Measurements from ENCODE around the gene IL1RAP. TPM values are rescaled to one million over a fixed set of nuclear protein-coding genes. Genes with fewer than 3 reads are reported as not detected.
A peak's percentile ranks its signal among the peaks of the same experiment; 100 is the strongest.

Gene IL1RAP
- total RNA-seq, 1 experiment from 2014 or later = 22.5 TPM

DNA sequence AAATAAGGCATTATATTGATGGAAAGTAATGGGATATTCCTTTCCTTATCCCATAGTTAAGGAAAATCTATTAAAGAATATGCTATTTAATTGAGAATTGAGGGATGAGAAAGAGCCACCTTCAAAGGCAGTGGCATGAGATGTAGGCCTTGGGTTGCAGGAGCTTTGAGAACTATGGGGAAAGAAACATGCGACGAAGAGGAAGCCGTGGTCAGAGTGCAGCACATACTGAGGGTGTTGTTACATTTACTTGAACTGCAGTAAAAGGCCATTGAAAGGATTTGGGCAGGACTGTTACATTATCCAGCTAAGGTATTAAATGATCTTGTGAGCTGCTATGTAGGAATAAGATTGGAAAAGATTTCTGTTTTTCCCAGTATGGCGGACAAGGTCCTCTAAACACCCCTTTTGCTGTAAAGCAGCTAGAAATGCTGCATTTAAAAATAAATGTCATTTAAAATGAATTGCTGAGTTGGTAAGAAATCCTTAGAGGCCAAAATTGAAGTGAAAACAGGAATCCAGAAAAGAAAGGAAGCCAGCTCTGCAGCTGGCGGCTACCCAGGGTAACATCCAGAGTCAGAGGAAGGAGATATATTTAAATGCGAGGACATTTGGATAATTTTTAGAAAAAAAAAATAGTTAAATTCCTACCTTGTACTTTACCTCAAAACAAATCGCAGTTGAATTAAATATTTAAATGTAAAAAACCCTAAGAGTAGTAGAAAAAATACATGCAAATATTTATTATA, 61.7 kb downstream of the IL1RAP start:
- no peak for DNase-seq (ENCODE audit: low read depth)

DNA sequence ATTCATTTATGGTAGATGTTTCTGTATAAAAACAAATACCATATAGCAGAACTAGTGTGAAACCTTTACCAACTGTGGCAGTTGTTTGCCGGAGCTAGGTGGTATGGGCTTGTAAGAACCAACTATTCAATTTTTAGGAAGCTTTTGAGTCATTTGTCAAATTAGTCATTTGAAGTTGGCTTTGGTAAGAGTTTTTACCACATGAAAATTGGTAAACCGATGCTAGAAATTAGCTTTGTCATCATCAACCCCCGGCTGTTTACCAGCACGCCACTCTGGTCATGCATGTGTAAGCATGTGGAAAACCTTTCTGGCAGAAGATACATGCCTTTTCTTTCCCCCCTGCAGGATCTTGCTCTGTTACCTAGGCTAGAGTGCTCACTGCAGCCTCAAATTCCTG, 63.3 kb downstream of the IL1RAP start:
- DNase-seq (ENCODE audit: low read depth) = no peak

DNA sequence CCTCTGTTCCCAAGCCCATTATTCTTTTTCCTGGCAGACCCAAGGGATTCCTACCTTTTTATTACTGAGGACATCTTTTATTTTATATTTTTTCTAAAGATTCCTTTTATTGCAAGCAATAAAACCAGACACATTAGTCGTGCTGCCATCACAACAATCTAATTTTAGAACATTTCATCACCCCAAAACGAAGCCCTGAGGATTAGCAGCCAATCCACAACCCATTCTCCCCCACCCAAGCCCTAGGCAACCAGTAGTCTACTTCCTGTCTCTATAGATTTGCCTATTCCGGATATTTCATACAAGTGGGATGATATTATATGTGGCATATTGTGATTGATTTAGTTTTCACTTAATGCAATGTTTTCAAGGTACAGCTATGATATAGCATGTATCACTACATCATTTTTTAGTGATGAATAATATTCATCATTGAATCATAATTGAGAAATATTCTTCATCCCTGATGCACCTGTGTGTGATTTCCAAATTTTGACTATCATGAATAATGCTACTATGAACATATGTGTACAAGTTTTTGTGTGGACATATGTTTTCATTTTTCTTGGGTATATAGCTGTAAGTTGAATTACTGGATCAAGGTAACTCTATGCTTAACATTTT, 65.7 kb downstream of the IL1RAP start:
- DNase-seq (ENCODE audit: low read depth) = no peak

DNA sequence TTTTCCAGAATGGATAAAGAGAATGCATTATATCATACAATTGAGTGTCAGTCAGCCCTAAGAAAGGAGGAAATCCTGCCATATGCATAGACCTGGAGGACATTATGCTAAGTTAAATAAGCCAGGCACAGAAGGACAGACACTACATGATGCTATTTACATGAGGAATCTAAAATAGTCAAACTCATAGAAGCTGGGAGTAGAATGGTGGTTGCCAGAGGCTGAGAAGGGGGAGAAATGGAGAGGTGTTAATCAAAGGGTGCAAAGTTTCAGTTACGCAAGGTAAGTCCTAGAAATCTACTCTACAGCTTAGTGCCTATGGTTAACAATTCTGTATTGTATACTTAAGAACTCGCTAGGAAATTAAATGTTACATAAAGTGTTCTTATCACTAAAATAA, 66.5 kb downstream of the IL1RAP start:
- DNase-seq (ENCODE audit: low read depth) = no peak

DNA sequence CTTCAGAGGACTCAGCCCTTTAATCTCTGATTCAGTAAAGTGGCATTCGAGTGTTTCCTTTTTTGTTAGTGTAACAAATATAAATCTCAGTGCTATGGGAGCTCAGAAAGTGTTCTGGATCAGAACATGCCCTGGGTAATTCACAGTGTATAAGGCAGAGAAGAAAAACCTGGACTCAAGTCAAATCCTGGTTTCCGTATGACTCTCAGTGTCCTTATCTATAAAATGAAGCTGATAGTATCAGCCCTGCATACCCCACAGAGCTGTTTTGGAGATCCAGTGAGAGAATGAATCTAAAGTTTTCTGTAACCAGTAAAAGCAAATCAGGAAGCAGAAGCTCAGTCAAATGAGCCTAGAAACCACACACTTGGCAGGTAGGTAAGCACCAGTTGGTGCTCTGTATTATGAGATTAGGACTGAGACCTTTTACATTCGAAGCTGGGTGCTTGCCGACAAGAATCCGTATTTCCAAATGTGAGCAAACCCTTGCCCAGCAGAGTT, 67.2 kb downstream of the IL1RAP start:
- peak; percentile 42 for DNase-seq (ENCODE audit: low read depth)

DNA sequence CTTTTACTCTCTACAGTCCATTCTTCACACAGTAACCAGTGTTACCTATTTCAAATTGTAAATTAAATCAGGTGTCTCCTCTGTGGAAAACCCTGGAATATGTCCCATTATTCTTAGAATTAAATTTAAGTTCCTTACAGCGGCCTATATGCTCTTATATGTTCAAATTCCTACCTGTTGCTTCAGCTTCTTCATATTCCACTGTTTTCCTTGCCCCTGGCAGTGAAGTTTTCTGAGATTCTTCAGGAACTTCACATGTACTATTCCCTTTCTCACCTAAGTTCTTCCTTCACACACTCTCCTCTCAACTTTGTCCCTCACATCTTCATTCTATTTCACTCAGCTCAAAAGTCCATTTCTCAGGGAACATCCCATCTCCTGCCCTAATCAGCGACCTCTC, 68.8 kb downstream of the IL1RAP start:
- no peak for DNase-seq (ENCODE audit: low read depth)

DNA sequence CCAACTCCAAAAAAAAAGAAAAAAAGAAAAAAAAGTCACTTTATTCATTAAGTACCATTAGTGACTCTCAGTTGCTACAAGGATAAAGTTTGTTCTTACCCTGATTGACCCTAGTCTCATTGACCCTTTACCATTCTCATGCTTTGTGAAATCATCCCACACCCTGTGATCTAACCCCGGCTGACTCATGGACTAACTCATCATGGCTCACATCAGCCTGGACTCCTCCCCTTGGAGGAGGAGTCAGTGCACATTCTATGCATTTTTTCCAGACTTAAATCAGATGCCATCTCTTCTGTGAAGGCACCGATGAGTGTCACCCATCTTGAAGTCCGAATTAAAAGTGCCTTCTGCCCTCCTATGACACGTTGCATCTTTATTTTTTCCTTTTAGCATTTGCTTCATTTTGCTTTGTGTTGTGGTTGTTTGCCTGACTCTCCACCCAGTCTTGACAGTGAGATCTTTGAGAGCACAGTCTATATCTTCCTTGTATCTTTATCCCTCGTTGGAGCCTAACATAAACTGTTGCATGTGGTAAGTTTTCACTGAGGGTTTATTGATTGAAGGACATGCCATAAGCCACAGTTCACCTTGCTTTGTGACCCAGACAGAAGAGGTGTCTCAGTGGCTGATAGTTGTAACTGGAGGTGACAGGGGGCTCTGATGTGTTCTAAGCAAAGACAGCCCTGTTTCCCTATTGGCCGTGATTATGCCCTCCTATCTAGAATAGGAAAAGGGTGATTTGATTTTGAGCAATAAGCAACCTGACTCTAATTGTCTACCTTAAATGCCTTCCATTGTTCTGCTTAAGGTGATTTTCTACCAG, 72.1 kb downstream of the IL1RAP start:
- peak; percentile 94 for DNase-seq (ENCODE audit: low read depth)

DNA sequence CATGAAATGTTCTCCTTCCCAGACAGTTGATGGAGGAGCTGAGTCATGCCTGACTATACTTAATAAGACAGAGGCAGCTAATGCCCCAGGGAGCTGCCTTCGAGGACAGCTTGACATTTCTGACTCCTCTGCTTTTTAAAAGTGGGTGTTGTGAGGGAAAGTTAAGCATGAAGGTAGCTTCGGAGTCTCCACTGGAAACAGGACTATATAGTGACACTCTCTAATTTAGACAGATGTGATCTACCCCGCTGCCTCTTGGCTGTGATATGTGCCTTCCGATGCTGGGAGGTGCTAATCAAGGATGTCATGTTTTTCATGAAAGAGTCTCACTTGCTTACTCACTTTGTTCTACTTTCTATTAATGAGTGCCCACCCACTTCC, 72.7 kb downstream of the IL1RAP start:
- peak; percentile 80 for DNase-seq (ENCODE audit: low read depth)

DNA sequence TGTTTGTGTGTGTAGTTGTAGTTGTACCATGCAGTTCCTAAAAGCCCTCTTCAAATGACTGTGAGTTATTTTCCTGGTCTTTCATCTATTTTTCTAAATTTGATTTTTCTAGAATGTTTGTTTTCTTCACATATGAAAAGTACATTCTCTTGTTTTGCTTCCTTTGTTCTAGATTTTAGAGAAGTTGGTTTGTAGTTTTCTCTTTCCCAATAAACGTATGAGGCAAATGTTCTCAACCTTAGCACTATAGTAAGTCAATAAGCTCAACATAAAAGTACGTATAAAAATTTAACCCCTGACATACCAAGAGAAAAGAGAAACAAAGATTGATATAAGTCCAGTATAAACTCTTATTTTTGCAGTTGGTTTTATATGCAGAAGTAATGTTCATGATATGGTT, 74.7 kb downstream of the IL1RAP start:
- no peak for DNase-seq (ENCODE audit: low read depth)

DNA sequence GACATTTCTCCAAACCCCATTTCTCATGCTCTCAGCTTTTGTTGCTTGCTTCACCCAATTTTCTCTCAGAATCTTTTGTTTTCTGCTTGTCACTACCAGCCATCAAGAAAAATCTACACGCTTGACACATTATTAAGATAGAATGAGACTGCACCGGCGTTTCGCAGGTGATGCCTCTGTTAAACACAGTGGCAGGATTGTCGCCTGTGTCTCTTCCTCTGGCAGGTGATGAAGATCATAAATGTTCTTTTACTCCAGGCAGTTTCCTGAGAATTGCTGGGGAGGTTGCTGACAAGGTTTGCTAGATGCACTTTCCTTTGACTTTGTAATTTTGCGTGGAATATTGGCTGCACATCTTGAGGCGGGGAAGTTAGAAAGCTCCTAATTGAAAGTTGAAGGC, 75.4 kb downstream of the IL1RAP start:
- no peak for DNase-seq (ENCODE audit: low read depth)

DNA sequence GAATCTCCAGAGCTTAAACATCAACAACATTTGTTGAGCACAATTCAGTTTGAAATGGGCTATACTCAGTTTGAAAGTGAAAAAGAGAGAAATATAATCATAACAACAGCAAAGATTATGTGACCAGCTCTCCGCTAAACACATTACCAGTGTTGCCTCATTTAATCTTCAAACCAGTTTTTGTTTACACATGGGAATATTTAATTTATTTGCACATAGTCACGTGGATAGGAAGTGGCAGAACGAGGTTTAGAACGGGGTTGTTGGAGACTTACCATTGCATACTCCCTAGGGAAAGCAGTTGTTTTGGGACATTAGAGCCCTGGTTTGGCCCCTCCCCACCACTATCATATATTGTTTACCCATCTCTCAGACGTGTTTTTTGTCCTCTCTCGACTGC, 77.2 kb downstream of the IL1RAP start:
- DNase-seq (ENCODE audit: low read depth) = no peak

DNA sequence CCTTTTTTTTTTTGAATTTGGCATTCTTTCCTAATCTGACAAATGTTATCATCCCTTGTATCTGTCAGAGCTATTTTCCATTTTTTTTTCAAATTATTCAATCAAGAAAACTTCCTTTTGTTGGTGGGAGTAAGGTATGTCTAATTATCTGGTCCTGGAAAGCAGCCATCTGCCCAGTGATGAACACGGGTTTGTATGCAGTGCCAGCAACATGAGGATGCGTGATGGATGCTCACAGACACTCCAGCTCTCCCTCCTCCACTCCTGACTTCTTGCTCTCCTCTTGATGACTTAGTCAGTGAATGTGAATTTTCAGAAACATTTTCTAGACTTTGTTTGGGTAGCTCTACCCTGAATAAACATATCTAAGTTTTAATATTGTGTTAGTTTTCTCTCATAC, 79.2 kb downstream of the IL1RAP start:
- DNase-seq (ENCODE audit: low read depth) = no peak

DNA sequence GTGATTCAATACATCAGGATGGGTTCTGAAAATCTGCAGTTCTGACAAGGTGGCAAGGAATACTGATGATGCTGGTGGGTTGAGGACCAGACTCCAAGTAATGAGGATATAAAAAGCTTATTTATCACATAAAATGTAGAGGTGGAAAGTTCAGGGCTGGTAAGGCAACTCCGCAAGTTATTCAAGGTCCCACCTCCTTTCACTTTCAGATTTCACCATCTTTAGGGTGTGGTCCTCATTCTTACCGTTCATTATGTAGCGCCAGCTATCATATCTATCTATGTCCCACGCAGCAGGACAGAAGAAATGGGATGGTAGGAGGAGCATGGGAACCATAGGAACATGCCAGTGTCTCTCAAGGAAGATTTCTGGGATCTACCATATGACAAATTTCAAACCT, 80.3 kb downstream of the IL1RAP start:
- DNase-seq (ENCODE audit: low read depth) = no peak

DNA sequence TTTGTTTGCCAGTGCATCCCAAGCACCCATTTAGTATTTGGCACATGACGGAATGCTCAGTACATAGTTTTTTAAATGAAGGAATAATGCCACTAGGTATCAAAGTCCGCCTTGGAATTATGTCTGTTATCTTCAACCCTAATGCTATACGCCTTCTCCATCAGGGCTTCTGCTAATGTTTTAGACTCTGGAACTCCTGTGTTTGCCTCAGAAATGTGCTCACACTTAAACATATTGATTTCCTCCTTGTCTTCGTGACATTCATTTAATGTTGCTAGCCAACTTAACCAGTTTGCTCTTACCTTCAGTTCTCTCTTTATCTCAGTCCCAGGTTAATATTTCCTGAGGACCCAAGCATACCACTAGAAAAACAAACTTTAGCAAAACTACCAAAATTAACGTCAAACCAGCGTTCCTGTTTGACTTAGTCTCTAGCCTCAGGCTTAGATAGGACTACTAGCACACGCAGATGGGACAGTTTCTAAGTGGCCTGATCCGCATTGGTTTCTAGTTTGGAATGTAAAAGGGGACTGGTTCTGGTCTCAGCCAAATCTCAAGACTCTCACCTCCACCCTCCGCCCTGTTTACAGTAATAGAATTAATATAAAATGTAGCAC, 81.4 kb downstream of the IL1RAP start:
- DNase-seq (ENCODE audit: low read depth) = no peak

DNA sequence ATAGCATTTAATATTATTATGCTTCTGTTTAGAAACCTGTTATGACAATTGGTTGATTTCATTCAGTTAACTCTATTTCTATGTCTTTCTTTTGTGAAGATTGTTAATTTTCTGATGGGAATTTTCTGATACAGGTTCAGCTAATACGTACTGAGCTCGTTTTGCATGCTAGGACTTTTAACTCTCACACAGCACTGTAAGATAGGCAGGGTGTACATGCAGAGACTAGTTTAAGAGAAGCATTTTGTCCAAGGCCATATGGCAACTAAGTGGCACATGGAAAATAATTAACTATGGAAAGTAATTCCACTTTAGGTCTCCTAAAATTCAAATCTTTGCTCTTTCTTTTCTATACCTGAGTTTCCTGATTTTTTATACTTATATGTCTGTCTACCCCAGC, 81.9 kb downstream of the IL1RAP start:
- DNase-seq (ENCODE audit: low read depth) = no peak

DNA sequence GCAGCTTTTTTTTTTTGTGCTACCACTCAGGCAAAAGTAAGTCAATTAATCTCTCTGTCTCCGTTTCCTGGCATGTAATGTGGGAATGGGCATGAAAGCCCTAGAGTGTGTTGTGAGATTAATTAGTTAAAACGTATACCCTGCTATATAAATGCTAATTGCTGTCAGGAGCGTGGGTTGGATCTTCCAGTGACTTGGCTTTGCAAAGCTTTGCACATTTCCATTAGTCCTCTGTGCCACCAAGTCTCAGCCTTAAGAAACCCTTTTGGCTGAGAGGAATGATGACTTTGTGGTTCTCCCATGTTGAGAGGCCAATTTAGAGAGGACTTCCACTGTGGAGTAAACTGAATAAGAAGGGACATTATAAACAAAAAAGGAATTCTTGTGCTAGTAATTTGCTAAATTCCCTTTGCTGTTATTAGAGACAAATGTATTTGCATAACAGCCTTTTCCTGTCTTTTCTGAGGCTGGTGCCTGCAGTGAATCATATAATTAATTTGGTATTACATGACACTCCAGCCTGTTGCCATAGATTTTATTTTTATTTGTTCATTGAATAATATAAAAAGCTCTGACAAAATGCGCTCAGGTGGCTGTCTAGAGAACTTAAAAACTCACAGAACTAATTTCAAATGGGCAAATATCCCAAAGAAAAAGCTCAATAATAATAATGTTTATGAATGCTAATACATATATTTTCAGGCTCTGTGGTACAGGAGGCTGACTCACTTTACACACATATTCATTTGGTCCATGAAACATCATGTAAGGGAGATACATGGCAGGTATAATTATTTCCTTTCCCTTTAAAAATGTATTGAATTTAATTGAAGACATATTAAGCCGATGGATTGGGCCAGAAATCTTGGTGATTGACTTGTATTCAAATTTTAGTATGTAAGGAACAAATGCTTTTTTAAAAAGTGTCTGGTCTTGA, 82.7 kb downstream of the IL1RAP start:
- no peak for DNase-seq (ENCODE audit: low read depth)

DNA sequence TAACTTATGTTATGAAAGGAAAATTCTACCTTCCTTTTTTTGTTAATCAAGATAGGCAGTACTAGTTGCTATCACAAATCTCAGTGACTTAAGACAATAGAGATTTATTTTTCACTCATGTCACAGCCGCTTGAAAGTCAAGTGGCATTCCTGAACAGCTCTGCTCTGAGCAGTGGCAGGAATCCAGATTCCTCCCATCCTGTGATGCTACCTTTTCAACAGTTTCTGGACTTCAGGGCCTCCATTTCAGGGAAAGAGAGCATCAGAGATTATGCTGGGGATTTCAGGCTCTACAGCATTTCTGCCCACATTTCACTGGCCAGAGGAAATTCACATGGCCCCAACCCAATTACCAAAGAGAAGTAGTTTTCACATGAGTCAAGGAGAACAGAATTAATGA, 83.4 kb downstream of the IL1RAP start:
- DNase-seq (ENCODE audit: low read depth) = no peak

DNA sequence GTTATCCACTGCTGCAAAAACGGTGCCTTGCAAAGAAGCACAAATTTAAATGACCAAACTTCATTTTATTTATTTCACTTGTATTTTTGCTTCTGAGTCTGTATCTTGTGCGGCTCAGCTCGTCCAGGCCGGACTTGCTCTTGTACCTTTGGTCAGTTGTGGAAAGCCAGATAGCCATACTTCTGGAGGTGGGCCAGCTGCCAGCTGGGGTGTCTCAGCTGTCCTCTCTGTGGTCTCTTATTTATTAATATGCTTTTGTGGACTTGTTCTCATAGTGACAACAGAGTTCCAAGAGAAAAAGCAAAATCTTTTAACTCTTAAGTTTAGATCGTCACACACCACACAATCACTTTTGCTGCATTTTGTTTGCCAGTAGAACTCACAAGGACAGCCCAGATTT, 87.7 kb downstream of the IL1RAP start:
- DNase-seq (ENCODE audit: low read depth) = no peak

DNA sequence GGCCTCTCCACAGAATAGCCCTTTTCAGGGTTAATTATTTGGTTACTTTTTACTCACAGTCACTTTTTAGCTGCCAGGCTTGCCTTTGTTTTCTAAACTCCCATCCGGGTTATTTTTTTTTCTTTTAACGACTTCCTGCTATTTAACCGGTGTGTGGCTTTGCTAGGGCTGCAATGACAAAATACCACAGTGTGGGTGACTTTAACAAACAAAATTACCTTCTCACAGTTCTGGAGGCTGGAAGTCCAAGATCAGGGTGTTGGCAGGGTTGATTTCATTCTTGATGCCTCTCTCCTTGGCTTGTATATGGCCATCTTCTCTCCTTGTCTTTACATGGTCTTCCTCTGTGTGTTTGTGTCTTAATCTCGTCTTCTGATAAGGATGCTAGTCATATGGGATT, 91.5 kb downstream of the IL1RAP start:
- DNase-seq (ENCODE audit: low read depth) = no peak

DNA sequence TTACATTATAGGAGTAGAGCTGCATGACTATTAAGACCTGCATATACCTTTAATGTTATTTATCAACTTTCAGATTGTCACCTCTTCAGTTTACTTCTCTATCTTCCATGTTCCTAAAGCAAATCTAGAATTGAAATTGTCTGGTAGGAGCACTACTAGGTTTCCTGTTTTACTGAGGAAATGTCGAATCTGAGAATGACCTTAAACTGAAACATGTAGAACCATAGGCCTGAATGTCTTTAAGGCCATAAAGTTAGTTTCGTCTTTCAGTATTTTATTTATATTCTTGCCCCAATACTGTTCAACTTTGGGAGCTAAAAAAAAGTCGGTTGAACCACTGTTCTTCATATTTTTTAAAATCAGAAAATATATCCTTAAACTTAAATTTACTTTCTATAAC, 92.7 kb downstream of the IL1RAP start:
- DNase-seq (ENCODE audit: low read depth) = no peak

DNA sequence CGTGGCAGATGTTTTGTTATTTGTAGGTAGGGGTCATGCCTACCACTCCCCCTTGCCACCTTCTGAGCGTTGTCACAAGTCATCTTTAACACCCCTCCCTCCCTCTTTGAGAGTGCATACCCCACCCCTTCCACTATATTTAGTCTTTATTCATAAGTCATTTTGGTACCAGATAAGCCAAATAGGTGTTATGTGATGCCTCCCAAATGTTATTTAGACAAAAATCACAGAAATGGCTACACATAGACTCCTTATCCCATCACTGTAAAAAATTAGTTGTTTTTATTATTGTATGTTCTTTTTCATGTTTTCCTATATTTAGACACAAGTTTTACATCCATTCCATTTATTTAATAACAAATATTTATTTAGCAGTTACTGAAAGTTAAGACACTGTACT, 93.1 kb downstream of the IL1RAP start:
- DNase-seq (ENCODE audit: low read depth) = no peak
